ENCODE results near the gene ZBTB7C. TPM values are rescaled to one million over a fixed set of nuclear protein-coding genes. Genes with fewer than 3 reads are reported as not detected.

The ZBTB7C gene
- total RNA-seq, 3 donors from 2014 or later (not counting 1 experiment from before 2014, with no cell fraction given) = 0.07 TPM; not detected in 2

DNA sequence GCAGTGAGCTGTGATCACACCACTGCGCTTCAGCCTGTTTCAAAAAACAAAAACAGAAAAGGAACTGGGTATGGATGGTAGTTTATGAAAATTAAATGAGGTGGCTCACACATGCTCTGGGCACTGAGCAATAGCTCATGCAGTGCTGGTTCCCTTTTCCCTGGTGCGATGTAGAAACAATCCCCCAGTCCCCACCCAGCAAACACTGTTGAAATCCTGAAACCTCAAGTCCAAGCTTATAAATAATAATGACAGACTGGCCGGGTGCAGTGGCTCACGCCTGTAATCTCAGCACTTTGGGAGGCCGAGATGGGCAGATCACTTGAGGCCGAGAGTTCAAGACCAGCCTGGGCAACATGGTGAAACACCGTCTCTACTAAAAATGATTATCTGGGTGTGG is 423.3 kb downstream of the ZBTB7C start:
- Mint-ChIP-seq H3K4me1 (peaks cover 0 to 10% of the 10 kb centered on the region in 2 donors), H3K4me3 (no peak overlapping the region), H3K27ac (peak overlapping the region in 1 of 2 donors; percentile 27), H3K9me3 (no peaks in the 10 kb centered on the region), H3K27me3 (ENCODE audit: low read depth in 2 of 2) (peaks cover 0 to 6% of the 10 kb centered on the region in 2 donors), H3K36me3 (peaks cover 7% of the 10 kb centered on the region)
- Histone ChIP-seq H3K36me3 (ENCODE audit: control insufficient read depth, insufficient read depth, low read length) (no peaks in the 10 kb centered on the region), H3K4me1 (ENCODE audit: control insufficient read depth, insufficient read depth, low read length) (no peaks in the 10 kb centered on the region), H3K27me3 (ENCODE audit: control insufficient read depth, insufficient read depth, low read length) (no peaks in the 10 kb centered on the region), H3K9me3 (ENCODE audit: control insufficient read depth, insufficient read depth, low read length) (no peaks in the 10 kb centered on the region), H3K4me3 (ENCODE audit: low read length) (no peak overlapping the region), H3K27ac (ENCODE audit: low read length) (no peak overlapping the region)
- TF ChIP-seq, protein P1, sequence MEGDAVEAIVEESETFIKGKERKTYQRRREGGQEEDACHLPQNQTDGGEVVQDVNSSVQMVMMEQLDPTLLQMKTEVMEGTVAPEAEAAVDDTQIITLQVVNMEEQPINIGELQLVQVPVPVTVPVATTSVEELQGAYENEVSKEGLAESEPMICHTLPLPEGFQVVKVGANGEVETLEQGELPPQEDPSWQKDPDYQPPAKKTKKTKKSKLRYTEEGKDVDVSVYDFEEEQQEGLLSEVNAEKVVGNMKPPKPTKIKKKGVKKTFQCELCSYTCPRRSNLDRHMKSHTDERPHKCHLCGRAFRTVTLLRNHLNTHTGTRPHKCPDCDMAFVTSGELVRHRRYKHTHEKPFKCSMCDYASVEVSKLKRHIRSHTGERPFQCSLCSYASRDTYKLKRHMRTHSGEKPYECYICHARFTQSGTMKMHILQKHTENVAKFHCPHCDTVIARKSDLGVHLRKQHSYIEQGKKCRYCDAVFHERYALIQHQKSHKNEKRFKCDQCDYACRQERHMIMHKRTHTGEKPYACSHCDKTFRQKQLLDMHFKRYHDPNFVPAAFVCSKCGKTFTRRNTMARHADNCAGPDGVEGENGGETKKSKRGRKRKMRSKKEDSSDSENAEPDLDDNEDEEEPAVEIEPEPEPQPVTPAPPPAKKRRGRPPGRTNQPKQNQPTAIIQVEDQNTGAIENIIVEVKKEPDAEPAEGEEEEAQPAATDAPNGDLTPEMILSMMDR (IDR thresholded peaks at IDR 0.05) = no peak
- intact Hi-C loops (cut with micrococcal nuclease) = no loop called here
- ATAC-seq = peak in 1 of 3 donors; percentile 24
- no peak for DNase-seq
- 85% methylated on average over 7 of the region's 7 CpGs for WGBS (ENCODE audit: insufficient coverage)

DNA sequence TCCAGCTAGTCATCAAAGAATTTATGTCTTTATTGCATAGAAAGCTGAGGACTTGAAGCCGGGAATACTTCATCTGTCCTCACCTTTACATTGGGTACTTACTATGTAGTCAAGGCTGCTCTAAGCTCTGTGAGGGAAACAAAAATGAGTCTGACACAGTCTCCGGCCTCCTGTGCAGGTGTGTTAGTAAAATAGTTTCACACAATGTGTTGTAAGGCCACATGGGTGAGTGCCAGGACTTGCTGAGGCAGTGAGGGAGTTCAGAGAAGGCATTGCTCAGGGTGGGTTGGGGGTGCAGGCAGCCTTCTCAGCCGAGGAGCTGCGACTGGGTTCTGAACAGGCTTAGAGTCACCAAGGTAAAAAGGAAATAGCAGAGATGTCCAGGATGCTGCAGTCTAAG is 424.2 kb downstream of the ZBTB7C start:
- Mint-ChIP-seq H3K4me1 (peaks cover 0 to 10% of the 10 kb centered on the region in 2 donors), H3K9me3 (no peaks in the 10 kb centered on the region), H3K27ac (no peak overlapping the region), H3K27me3 (ENCODE audit: low read depth in 2 of 2) (peaks cover 0 to 6% of the 10 kb centered on the region in 2 donors), H3K36me3 (peaks cover 7% of the 10 kb centered on the region), H3K4me3 (no peak overlapping the region)
- ATAC-seq (no peak), DNase-seq (no peak)
- 83% methylated on average over 3 of the region's 4 CpGs for WGBS (ENCODE audit: insufficient coverage)
- Histone ChIP-seq H3K27ac (ENCODE audit: low read length) (no peak overlapping the region), H3K4me3 (ENCODE audit: low read length) (no peak overlapping the region), H3K9me3 (ENCODE audit: control insufficient read depth, insufficient read depth, low read length) (no peaks in the 10 kb centered on the region), H3K27me3 (ENCODE audit: control insufficient read depth, insufficient read depth, low read length) (no peaks in the 10 kb centered on the region), H3K36me3 (ENCODE audit: control insufficient read depth, insufficient read depth, low read length) (no peaks in the 10 kb centered on the region), H3K4me1 (ENCODE audit: control insufficient read depth, insufficient read depth, low read length) (no peaks in the 10 kb centered on the region)
- TF ChIP-seq, protein P1 (IDR thresholded peaks at IDR 0.05) = no peak
- intact Hi-C loops (cut with micrococcal nuclease) = no loop called here

DNA sequence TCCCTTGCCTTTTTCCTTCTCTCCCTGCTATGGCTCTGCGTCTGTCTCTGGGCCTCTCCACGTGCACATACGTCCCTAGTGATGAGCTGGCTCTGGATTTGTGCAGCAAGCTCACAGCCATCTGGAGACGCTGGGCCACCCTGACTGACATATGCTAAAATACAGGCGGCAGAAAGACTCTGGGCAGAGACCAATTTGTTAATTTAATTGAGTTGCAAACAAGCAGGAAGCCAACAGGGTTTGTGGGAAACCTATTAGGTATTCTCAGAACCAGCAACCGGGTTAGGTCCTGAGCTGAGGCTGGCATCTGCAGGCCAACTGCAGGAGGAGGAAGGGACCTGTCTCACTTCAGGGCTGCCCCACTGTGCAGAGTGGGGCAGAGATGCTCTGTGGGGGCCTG is 425.2 kb downstream of the ZBTB7C start:
- ATAC-seq (no peak), DNase-seq (no peak)
- no peaks in the 10 kb centered on the region for H3K27me3 Mint-ChIP-seq (ENCODE audit: low read depth in 2 of 2)
- no peak overlapping the region for H3K27ac Mint-ChIP-seq
- Histone ChIP-seq H3K4me1 (ENCODE audit: control insufficient read depth, insufficient read depth, low read length) (no peaks in the 10 kb centered on the region), H3K9me3 (ENCODE audit: control insufficient read depth, insufficient read depth, low read length) (no peaks in the 10 kb centered on the region), H3K27ac (ENCODE audit: low read length) (no peak overlapping the region), H3K27me3 (ENCODE audit: control insufficient read depth, insufficient read depth, low read length) (no peaks in the 10 kb centered on the region), H3K36me3 (ENCODE audit: control insufficient read depth, insufficient read depth, low read length) (no peaks in the 10 kb centered on the region), H3K4me3 (ENCODE audit: low read length) (no peak overlapping the region)
- peaks cover 7% of the 10 kb centered on the region for H3K36me3 Mint-ChIP-seq
- H3K4me1 Mint-ChIP-seq = peaks cover 0 to 10% of the 10 kb centered on the region in 2 donors
- TF ChIP-seq, protein P1 (IDR thresholded peaks at IDR 0.05) = no peak
- WGBS (ENCODE audit: insufficient coverage) = 88% methylated on average over 6 of the region's 6 CpGs
- intact Hi-C loops (cut with micrococcal nuclease) = no loop called here
- no peaks in the 10 kb centered on the region for H3K9me3 Mint-ChIP-seq
- H3K4me3 Mint-ChIP-seq = no peak overlapping the region

DNA sequence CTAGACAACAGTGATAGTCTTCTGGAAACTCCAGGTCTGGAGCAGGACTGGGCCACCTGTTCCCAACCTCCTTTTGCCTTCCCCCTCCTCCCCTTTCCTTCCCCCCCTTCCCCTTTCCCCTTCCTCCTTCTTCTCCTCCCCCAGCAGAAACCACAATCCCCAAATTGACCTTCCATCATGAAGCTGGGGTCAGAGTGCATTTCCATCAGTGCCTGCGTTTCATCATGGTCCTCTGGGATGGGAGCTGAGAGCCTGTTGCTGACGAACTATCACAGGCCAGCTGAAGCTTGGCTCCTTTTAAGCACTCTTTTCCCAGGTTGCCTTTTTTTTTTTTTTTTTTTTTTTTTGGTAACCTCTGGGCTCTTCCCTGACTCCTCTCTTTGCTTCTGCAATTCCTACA is 426.1 kb downstream of the ZBTB7C start:
- ATAC-seq = no peak
- no peaks in the 10 kb centered on the region for H3K36me3 ChIP-seq (ENCODE audit: control insufficient read depth, insufficient read depth, low read length)
- H3K9me3 ChIP-seq (ENCODE audit: control insufficient read depth, insufficient read depth, low read length) = no peaks in the 10 kb centered on the region
- Mint-ChIP-seq H3K27me3 (ENCODE audit: low read depth in 2 of 2) (no peaks in the 10 kb centered on the region), H3K4me1 (peaks cover 0 to 10% of the 10 kb centered on the region in 2 donors), H3K36me3 (peaks cover 5% of the 10 kb centered on the region), H3K4me3 (no peak overlapping the region), H3K9me3 (no peaks in the 10 kb centered on the region), H3K27ac (no peak overlapping the region)
- intact Hi-C loops (cut with micrococcal nuclease) = no loop called here
- no peak overlapping the region for H3K4me3 ChIP-seq (ENCODE audit: low read length)
- no peaks in the 10 kb centered on the region for H3K27me3 ChIP-seq (ENCODE audit: control insufficient read depth, insufficient read depth, low read length)
- DNase-seq = no peak
- H3K4me1 ChIP-seq (ENCODE audit: control insufficient read depth, insufficient read depth, low read length) = no peaks in the 10 kb centered on the region
- H3K27ac ChIP-seq (ENCODE audit: low read length) = no peak overlapping the region
- WGBS (ENCODE audit: insufficient coverage) = 85% methylated on average over 2 of the region's 2 CpGs
- TF ChIP-seq, protein P1 (IDR thresholded peaks at IDR 0.05) = no peak
